ENCODE data around the gene NPLOC4. TPM values are rescaled to one million over a fixed set of nuclear protein-coding genes. Genes with fewer than 3 reads are reported as not detected.

The NPLOC4 gene
- total and polyA plus RNA-seq, 9 of the 15 experiments (the other 6 are each of a cell fraction or from before 2014, with no cell fraction given), result 1.5 to 116 (median 64.5) TPM

GRCh38 chr17:81683584-81684441 is 46.9 kb upstream of the NPLOC4 start, which contains the start of the genes ARL16 and HGS (continued):
- TF ChIP-seq ZEB2 (IDR thresholded peaks at IDR 0.05), result peak; percentile 5; the same call in 1 of the 2 replicates
- TF ChIP-seq, protein P1, sequence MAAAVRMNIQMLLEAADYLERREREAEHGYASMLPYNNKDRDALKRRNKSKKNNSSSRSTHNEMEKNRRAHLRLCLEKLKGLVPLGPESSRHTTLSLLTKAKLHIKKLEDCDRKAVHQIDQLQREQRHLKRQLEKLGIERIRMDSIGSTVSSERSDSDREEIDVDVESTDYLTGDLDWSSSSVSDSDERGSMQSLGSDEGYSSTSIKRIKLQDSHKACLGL (CRISPR knock-in tag; IDR thresholded peaks at IDR 0.05; ENCODE audit: borderline replicate concordance, poor library complexity, severe bottlenecking), result no peak
- peak; percentile 83 for TF ChIP-seq SP2 (IDR thresholded peaks at IDR 0.05; ENCODE audit: extremely low read depth, low read depth, low read length, poor library complexity, severe bottlenecking)
- TF ChIP-seq GABPB2 (CRISPR knock-in tag; conservative IDR thresholded peaks at IDR 0.05), result no peak
- no peak for TF ChIP-seq FOXA1 (IDR thresholded peaks at IDR 0.05; ENCODE audit: borderline replicate concordance)
- TF ChIP-seq PHF8 (IDR thresholded peaks at IDR 0.05; ENCODE audit: borderline replicate concordance, low read length), result peak; percentile 77; the same call in 1 of the 2 replicates
- no peak for TF ChIP-seq CHD4 (IDR thresholded peaks at IDR 0.05; ENCODE audit: insufficient read depth, insufficient replicate concordance, low read depth, low read length, poor library complexity, severe bottlenecking)
- no peak for TF ChIP-seq CBFA2T3 (IDR thresholded peaks at IDR 0.05)
- peak; percentile 7; the same call in 1 of the 2 replicates for TF ChIP-seq FOXK1 (CRISPR knock-in tag; IDR thresholded peaks at IDR 0.05; ENCODE audit: borderline replicate concordance)
- 0 out of 2 replicates have a peak, but pooled peaks have one; percentile 21 for TF ChIP-seq KLF1 (tag; IDR thresholded peaks at IDR 0.05)
- no peak for TF ChIP-seq ZNF507 (tag; conservative IDR thresholded peaks at IDR 0.05)
- peak; percentile 42; the same call in 1 of the 2 replicates for TF ChIP-seq RNF2 (IDR thresholded peaks at IDR 0.05)
- TF ChIP-seq BRD9 (IDR thresholded peaks at IDR 0.05; ENCODE audit: low read depth, partially characterized antibody), result no peak
- peak; percentile 70 for TF ChIP-seq TEAD4 (IDR thresholded peaks at IDR 0.05; ENCODE audit: low read length)
- TF ChIP-seq TEAD4 (CRISPR knock-in tag; IDR thresholded peaks at IDR 0.05; ENCODE audit: borderline replicate concordance), result no peak
- peak; percentile 57 for TF ChIP-seq ZFX (CRISPR knock-in tag; IDR thresholded peaks at IDR 0.05)
- no peak for TF ChIP-seq PTBP1 (IDR thresholded peaks at IDR 0.05; ENCODE audit: low read depth, low read length)
- TF ChIP-seq ZNF263 (CRISPR knock-in tag; IDR thresholded peaks at IDR 0.05; ENCODE audit: borderline replicate concordance), result peak; percentile 25; the same call in 1 of the 2 replicates
- no peak for TF ChIP-seq ZNF449 (CRISPR knock-in tag; IDR thresholded peaks at IDR 0.05)
- TF ChIP-seq ZBTB11 (CRISPR knock-in tag; IDR thresholded peaks at IDR 0.05), result peak in 1 of 3 experiments; percentile 68; a peak in 2 of 6 replicates
- TF ChIP-seq PHF21A (IDR thresholded peaks at IDR 0.05; ENCODE audit: borderline replicate concordance, low read depth), result no peak
- TF ChIP-seq POLR3G (IDR thresholded peaks at IDR 0.05; ENCODE audit: extremely low read depth, insufficient read length, insufficient replicate concordance), result no peak
- TF ChIP-seq ZNF436 (CRISPR knock-in tag; IDR thresholded peaks at IDR 0.05), result no peak

All from K562 (cell line).